Epithelial cell of prostate (primary cell): ENCODE data around the gene KRT80.
"Not testable (repeated sequence)": the region's sequence is repeated elsewhere in the genome, so short reads cannot be mapped to it uniquely, and the experiment has no call there.

ENCODE experiments used
- DNase-seq: peaks from one replicate; pipeline ENCODE4 v3.0.0-alpha.2; 2011; ENCODE audit warnings: low read depth, low spot score
- H3K27ac ChIP-seq: fragments of 450-650 bp; 2 replicates; pipeline ENCODE4 v1.5.1; 2017; ENCODE audit warnings: mild to moderate bottlenecking

The KRT80 gene

GRCh38 chr12:52191841-52192791 is at the start of gene KRT80:
Gene KRT80, minus strand, starts transcription at chr12:52192014. Its CDS starts 112 bp downstream, at chr12:52191902.
- peak; percentile 94 for DNase-seq

GRCh38 chr12:52241205-52241842 is 49.5 kb upstream of the KRT80 start:
- DNase-seq: no peak
- H3K27ac ChIP-seq: peak overlapping the region; percentile 98

More at GRCh38 chr12:52191841-52192791, at the start of gene KRT80:
- H3K27ac ChIP-seq: peak within 1 kb of the TSS; percentile 84

GRCh38 chr12:52240247-52240646 is 48.4 kb upstream of the KRT80 start:
- peak overlapping the region; percentile 98 for H3K27ac ChIP-seq
- DNase-seq: not testable (repeated sequence)

- no peak for DNase-seq
- H3K27ac ChIP-seq: peak overlapping the region; percentile 98
Observed at GRCh38 chr12:52239767-52240166, 48.0 kb upstream of the KRT80 start.

GRCh38 chr12:52238916-52239646 is 47.3 kb upstream of the KRT80 start:
- peak overlapping the region; percentile 98 for H3K27ac ChIP-seq
- no peak for DNase-seq

- DNase-seq: no peak
- H3K27ac ChIP-seq: peak overlapping the region; percentile 98
Observed at GRCh38 chr12:52238207-52238840, 46.5 kb upstream of the KRT80 start.

GRCh38 chr12:52236386-52237050 is 44.7 kb upstream of the KRT80 start:
- no peak for DNase-seq
- peak overlapping the region; percentile 98 for H3K27ac ChIP-seq

- DNase-seq: no peak
- peak overlapping the region; percentile 98 for H3K27ac ChIP-seq
Observed at GRCh38 chr12:52235822-52236361, 44.1 kb upstream of the KRT80 start.

- H3K27ac ChIP-seq: peak overlapping the region; percentile 98
- DNase-seq: no peak
Observed at GRCh38 chr12:52235001-52235764, 43.4 kb upstream of the KRT80 start.

- H3K27ac ChIP-seq: peak overlapping the region; percentile 98
Observed at GRCh38 chr12:52234223-52234810, 42.5 kb upstream of the KRT80 start.

GRCh38 chr12:52233462-52234207 is 41.8 kb upstream of the KRT80 start:
- H3K27ac ChIP-seq: peak overlapping the region; percentile 98
- no peak for DNase-seq

More at GRCh38 chr12:52234223-52234810, 42.5 kb upstream of the KRT80 start:
- DNase-seq: no peak

- H3K27ac ChIP-seq: peak within 1 kb of the TSS; percentile 98
- no peak for DNase-seq
Observed at GRCh38 chr12:52232674-52233461, 41.1 kb upstream of the KRT80 start, which contains the start of gene KRT7. Gene KRT7, plus strand, starts transcription at chr12:52233243. Its CDS starts 54 bp downstream, at chr12:52233297.

- no peak for DNase-seq
- H3K27ac ChIP-seq: peak overlapping the region; percentile 98
Observed at GRCh38 chr12:52232203-52232673, 40.4 kb upstream of the KRT80 start.

GRCh38 chr12:52231305-52232202 is 39.7 kb upstream of the KRT80 start:
- H3K27ac ChIP-seq: peak overlapping the region; percentile 98
- DNase-seq: no peak
